Left ventricle myocardium inferior (tissue), 1 donor: ENCODE data around the gene CRIM1. TPM values are rescaled to one million over a fixed set of nuclear protein-coding genes. Genes with fewer than 3 reads are reported as not detected.

Source experiments
- DNase-seq: peaks from one replicate; pipeline ENCODE4 v3.0.0-alpha.2; 2020
- H3K27ac ChIP-seq: fragments of 200-600 bp; replicated peaks from 2 replicates; pipeline ENCODE4 v1.8.0; 2021
- H3K27me3 ChIP-seq: fragments of 200-600 bp; 2 replicates; pipeline ENCODE4 v1.8.0; 2021; ENCODE audit warnings: low read depth
- H3K36me3 ChIP-seq: fragments of 200-600 bp; 2 replicates; pipeline ENCODE4 v1.8.0; 2021
- H3K4me1 ChIP-seq: fragments of 200-600 bp; 2 replicates; pipeline ENCODE4 v1.8.0; 2021
- H3K4me3 ChIP-seq: fragments of 200-600 bp; 2 replicates; pipeline ENCODE4 v1.8.0; 2021; ENCODE audit warnings: mild to moderate bottlenecking, moderate library complexity
- H3K9me3 ChIP-seq: fragments of 200-600 bp; replicated peaks from 2 replicates; pipeline ENCODE4 v1.8.0; 2021
- intact Hi-C: fragments of 100-400 bp; cut with micrococcal nuclease; formaldehyde crosslinking; loops from one replicate; pipeline ENCODE4 v1.11.0; 2022
- total RNA-seq: library from RNA; stranded (reverse); fragmentation: NEBNext Ultra II Directional; extraction: Animal tissue kit (Norgen Biotek cat#: 25700); gene quantifications from one replicate; pipeline ENCODE4 v1.2.1, GENCODE V29; 2021
- TF ChIP-seq, protein P1 (sequence below): fragments of 200-600 bp; IDR thresholded peaks from 2 replicates; pipeline ENCODE4 v1.8.0; 2021; ENCODE audit warnings: antibody characterized with exemption, mild to moderate bottlenecking, borderline replicate concordance
- donor health status: DM: no; HTN: yes; CAD: no; lungs with severe emphysema.

CRIM1 gene
- total RNA-seq, 1 donor from 2014 or later, result 45.6 TPM

DNA sequence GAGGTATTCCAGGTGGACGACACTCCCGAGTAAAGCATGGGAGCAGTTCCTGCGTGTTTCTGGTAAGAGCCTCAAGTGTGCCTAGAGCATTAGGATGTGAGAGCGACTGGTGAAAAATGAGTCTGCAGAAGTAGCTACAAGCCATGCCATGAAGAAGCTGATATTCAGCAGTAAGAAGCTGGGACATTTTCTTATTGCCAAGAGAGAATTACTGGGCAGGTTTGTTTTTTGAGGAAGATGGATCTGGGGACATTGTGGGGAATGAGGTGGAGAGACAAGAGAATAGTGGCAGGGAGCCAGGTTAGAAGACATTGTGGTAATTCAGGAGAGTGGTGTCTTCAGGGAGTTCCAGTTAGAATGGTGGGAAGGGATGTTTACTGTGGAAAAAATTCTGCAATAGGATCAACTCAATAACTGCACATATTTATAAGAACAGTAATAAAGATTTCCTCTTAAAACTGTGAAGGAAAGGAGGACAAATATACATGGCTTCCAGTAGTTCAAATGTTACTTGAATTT, 38.2 kb downstream of the CRIM1 start:
- intact Hi-C loops, result no loop called here
- H3K27me3 ChIP-seq, result no peaks in the 10 kb centered on the region
- TF ChIP-seq, protein P1, sequence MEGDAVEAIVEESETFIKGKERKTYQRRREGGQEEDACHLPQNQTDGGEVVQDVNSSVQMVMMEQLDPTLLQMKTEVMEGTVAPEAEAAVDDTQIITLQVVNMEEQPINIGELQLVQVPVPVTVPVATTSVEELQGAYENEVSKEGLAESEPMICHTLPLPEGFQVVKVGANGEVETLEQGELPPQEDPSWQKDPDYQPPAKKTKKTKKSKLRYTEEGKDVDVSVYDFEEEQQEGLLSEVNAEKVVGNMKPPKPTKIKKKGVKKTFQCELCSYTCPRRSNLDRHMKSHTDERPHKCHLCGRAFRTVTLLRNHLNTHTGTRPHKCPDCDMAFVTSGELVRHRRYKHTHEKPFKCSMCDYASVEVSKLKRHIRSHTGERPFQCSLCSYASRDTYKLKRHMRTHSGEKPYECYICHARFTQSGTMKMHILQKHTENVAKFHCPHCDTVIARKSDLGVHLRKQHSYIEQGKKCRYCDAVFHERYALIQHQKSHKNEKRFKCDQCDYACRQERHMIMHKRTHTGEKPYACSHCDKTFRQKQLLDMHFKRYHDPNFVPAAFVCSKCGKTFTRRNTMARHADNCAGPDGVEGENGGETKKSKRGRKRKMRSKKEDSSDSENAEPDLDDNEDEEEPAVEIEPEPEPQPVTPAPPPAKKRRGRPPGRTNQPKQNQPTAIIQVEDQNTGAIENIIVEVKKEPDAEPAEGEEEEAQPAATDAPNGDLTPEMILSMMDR, result no peak
- peaks cover 67% of the 10 kb centered on the region for H3K4me1 ChIP-seq
- H3K9me3 ChIP-seq, result no peaks in the 10 kb centered on the region
- peaks cover 14% of the 10 kb centered on the region for H3K36me3 ChIP-seq
- H3K27ac ChIP-seq, result peak overlapping the region; percentile 36
- H3K4me3 ChIP-seq, result no peak overlapping the region
- no peak for DNase-seq

DNA sequence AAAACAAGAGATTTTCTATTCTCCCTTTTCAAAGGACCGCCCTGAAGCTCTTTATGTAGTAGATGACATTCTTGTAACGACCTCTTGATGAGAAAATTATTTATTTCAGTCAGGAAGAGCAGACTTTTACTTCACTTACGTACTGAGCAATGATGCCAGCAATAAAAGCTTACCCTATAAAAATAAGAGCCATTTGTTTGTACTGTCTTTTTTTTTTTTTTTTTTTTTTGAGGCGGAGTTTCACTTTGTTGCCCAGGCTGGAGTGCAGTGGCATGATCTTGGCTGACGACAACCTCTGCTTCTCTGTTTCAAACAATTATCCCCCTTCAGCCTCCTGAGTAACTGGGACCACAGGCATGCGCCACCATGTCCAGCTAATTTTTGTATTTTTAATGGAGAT, 39.2 kb downstream of the CRIM1 start:
- Histone ChIP-seq H3K27me3 (no peaks in the 10 kb centered on the region), H3K4me1 (peaks cover 57% of the 10 kb centered on the region), H3K9me3 (no peaks in the 10 kb centered on the region), H3K4me3 (no peak overlapping the region), H3K36me3 (peaks cover 14% of the 10 kb centered on the region), H3K27ac (peak overlapping the region; percentile 13)
- TF ChIP-seq, protein P1, result no peak
- intact Hi-C loops, result no loop called here
- DNase-seq, result no peak

DNA sequence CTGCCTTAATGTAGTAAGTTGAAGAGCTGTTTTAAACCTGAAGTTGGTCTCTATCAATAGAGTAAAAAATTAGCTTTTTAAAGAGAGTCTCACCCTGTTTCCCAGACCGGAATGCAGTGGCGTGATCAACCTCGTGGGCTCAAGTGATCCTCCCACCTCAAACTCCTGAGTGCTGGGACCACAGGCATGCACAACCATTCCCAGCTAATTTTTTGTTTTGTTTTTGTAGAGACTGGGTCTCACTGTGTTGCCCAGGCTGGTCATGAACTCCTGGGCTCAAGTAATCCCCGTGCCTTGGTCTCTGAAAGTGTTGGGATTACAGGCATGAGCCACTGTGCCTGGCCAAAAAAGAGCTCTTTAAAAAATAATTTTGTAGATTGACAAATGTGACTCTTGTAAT, 40.3 kb downstream of the CRIM1 start:
- no peak for DNase-seq
- no peaks in the 10 kb centered on the region for H3K9me3 ChIP-seq
- H3K36me3 ChIP-seq, result peaks cover 14% of the 10 kb centered on the region
- no peak overlapping the region for H3K27ac ChIP-seq
- H3K4me3 ChIP-seq, result no peak overlapping the region
- H3K4me1 ChIP-seq, result peaks cover 51% of the 10 kb centered on the region
- no peaks in the 10 kb centered on the region for H3K27me3 ChIP-seq
- intact Hi-C loops, result no loop called here
- TF ChIP-seq, protein P1, result no peak

DNA sequence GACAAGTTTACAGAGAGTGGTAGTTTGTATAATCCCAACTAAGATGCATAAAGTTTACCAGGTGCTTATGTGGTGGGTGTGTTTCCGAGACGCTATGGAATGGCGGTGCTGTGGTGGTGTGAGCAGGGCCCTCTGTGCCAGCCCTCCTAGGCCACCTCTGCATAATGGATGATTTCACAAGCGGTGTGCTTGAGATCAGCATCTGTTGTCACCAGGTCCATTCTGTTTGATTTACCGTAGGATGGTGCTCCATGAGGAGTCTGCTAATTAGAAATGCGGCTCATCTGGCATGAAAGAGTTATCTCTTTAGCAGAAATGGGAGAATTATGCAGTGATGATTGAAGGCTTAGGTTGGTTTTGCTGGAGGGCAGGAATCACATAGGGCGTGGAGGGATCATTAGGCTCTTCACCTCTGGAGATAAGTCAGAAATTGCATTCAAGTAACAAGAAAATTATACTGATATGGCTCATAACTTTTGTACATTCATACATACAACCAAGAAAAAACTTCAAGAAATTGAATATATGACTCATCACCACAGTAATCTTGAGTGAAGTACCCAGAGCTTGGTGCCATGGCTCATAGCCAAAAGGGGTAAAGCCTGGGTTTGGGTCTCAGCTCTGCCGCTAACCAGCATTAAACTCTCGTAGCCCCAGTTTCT, 41.4 kb downstream of the CRIM1 start:
- peaks cover 14% of the 10 kb centered on the region for H3K36me3 ChIP-seq
- intact Hi-C loops, result no loop called here
- peaks cover 51% of the 10 kb centered on the region for H3K4me1 ChIP-seq
- H3K27ac ChIP-seq, result peak overlapping the region; percentile 16
- no peaks in the 10 kb centered on the region for H3K9me3 ChIP-seq
- TF ChIP-seq, protein P1, result no peak
- H3K27me3 ChIP-seq, result no peaks in the 10 kb centered on the region
- no peak overlapping the region for H3K4me3 ChIP-seq
- DNase-seq, result no peak

DNA sequence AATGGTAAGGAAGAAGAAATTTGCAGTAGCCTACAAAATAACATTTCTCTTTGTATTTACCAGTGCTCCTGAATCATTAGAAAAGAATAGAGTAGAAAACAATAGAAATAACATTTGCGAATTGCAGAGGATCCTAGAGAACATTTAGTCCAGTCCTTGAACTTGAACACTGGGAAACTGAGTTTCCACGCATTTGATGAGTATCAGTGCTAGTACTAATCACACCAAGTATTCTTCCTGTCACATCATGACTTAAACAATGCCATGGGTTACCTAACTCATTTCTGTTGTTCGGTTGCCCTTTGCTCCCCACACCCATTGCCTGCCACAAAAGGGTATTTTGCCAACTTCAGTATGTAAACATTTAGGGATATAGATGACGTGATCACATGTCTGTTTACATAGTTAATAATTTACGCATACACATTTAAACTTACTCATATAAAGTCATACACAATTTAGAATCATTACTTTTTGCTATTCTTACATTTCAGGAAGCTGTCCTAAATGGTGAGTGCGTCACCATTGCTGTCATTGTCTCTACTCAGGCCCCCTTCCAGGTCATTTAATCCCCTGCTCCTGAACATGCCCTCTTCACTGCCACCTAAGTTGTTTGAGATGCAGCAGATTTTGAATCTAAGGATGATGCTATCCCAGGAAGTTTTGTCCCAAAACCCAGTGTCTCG, 42.3 kb downstream of the CRIM1 start:
- peak overlapping the region; percentile 5 for H3K27ac ChIP-seq
- H3K36me3 ChIP-seq, result peaks cover 14% of the 10 kb centered on the region
- no peaks in the 10 kb centered on the region for H3K9me3 ChIP-seq
- H3K4me1 ChIP-seq, result peaks cover 47% of the 10 kb centered on the region
- intact Hi-C loops, result no loop called here
- no peak for DNase-seq
- TF ChIP-seq, protein P1, result no peak
- H3K27me3 ChIP-seq, result no peaks in the 10 kb centered on the region
- H3K4me3 ChIP-seq, result no peak overlapping the region
